Esophagus muscularis mucosa (tissue), 4 donors: ENCODE results near the gene BNC2. TPM values are rescaled to one million over a fixed set of nuclear protein-coding genes. Genes with fewer than 3 reads are reported as not detected.

Experiments
- DNase-seq: peaks from one replicate; pipeline ENCODE4 v3.0.0-alpha.2; 2017; ENCODE audit errors: extremely low spot score
- H3K27ac ChIP-seq, 4 donors: fragments of 200-600 bp; sonication (generic); replicated peaks in 1 of 4; 1 replicate in 3 of 4; 2 replicates in 1 of 4; pipeline ENCODE4 v1.5.1; 2016 to 2019; ENCODE audit warnings: mild to moderate bottlenecking in 1 of 4
- H3K27me3 ChIP-seq, 4 donors: fragments of 200-600 bp; sonication (generic); one replicate each; pipeline versions ENCODE4 v1.5.1 to v1.6.0; 2016 to 2019
- H3K36me3 ChIP-seq, 4 donors: fragments of 200-600 bp; sonication (generic); one replicate each; pipeline ENCODE4 v1.5.1; 2016 to 2019
- H3K4me1 ChIP-seq, 4 donors: fragments of 200-600 bp; sonication (generic); one replicate each; pipeline ENCODE4 v1.5.1; 2016 to 2019
- H3K4me3 ChIP-seq, 4 donors: fragments of 200-600 bp; sonication (generic); 1 replicate in 2 of 4; 2 replicates in 2 of 4; pipeline ENCODE4 v1.5.1; 2016 to 2019; ENCODE audit warnings: mild to moderate bottlenecking in 4 of 4, moderate library complexity in 1 of 4
- H3K9me3 ChIP-seq, 4 donors: fragments of 200-600 bp; sonication (generic); 1 replicate in 3 of 4; 2 replicates in 1 of 4; pipeline ENCODE4 v1.5.1; 2016 to 2019
- CTCF ChIP-seq, 3 experiments: fragments of 200-600 bp in 2 of 3; fragments of 450-650 bp in 1 of 3; sonication (generic) in 2 of 3; IDR thresholded peaks; one replicate each; pipeline ENCODE4 v1.5.1; 2017 to 2019; ENCODE audit warnings: antibody characterized with exemption in 3 of 3, mild to moderate bottlenecking in 2 of 3, moderate library complexity in 1 of 3
- EP300 ChIP-seq: sonication (generic); formaldehyde crosslinking; IDR thresholded peaks from one replicate; pipeline ENCODE4 v1.6.1; 2017; ENCODE audit warnings: antibody characterized with exemption
- POLR2A ChIP-seq: fragments of 450-650 bp; IDR thresholded peaks from one replicate; pipeline ENCODE4 v1.6.1; 2017; ENCODE audit warnings: antibody characterized with exemption, moderate library complexity, mild to moderate bottlenecking, low read depth
- POLR2AphosphoS5 ChIP-seq, 2 donors: sonication (generic); formaldehyde crosslinking; IDR thresholded peaks; one replicate each; pipeline ENCODE4 v1.6.1; 2017; ENCODE audit warnings: antibody characterized with exemption in 2 of 2
- WGBS: methylation state at CpG from one replicate; pipeline ENCODE4 v1.1.5; 2018; 5-methylcytosine and 5-hydroxymethylcytosine counted together
- intact Hi-C: fragments of 100-400 bp; cut with DNase I; formaldehyde crosslinking; loops from one replicate; pipeline ENCODE4 v1.15.1; 2023
- total RNA-seq, 4 donors: library from RNA; depleted of rRNA; stranded (reverse); fragments of >200 nt; gene quantifications; one replicate each; pipeline versions ENCODE4 v1.1.0 to v1.2.1, GENCODE V29; 2016

BNC2 gene
- total RNA-seq, 4 donors from 2014 or later: 95.3 to 138 (median 123) TPM

DNA sequence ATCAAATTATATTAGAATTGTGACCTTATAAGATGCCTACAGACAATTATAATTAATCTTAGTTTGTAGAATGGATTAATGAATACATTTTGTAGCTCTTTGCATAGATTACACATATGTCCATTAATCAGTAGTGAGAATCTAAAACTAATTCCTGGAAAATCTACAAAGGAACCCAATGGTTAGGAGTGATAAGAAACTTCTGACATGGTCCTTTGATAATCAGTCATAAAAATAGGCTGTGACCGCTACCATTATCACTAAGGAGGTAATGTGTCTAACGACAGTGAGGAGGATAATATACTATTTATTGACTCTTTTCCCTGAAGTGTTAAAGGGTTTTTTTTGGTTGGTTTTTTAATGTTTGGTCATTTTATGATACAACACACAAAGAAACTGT lies 46.6 kb downstream of the BNC2 start:
- no peaks in the 10 kb centered on the region for H3K9me3 ChIP-seq
- no peak for TF ChIP-seq POLR2A
- TF ChIP-seq CTCF (IDR thresholded peaks at IDR 0.05): no peak
- no peak for TF ChIP-seq EP300
- no peak for TF ChIP-seq POLR2AphosphoS5 (IDR thresholded peaks at IDR 0.05)
- peaks cover 5 to 63% (median 63%) of the 10 kb centered on the region in 4 donors for H3K4me1 ChIP-seq
- intact Hi-C loops: no loop called here
- H3K27me3 ChIP-seq: no peaks in the 10 kb centered on the region
- no peak overlapping the region for H3K4me3 ChIP-seq
- WGBS: 92% methylated on average over 2 of the region's 2 CpGs
- no peaks in the 10 kb centered on the region for H3K36me3 ChIP-seq
- H3K27ac ChIP-seq: peak overlapping the region in 3 of 4 donors; percentile 59 to 73 (median 61)
- DNase-seq: no peak

GRCh38 chr9:16821344-16821743 lies 49.1 kb downstream of the BNC2 start:
- WGBS: 100% methylated on average over 1 of the region's 1 CpG
- H3K4me3 ChIP-seq: no peak overlapping the region
- TF ChIP-seq POLR2A (no peak), EP300 (no peak), POLR2AphosphoS5 (IDR thresholded peaks at IDR 0.05) (no peak), CTCF (IDR thresholded peaks at IDR 0.05) (no peak)
- intact Hi-C loops: no loop called here
- H3K9me3 ChIP-seq: no peaks in the 10 kb centered on the region
- H3K4me1 ChIP-seq: peaks cover 5 to 66% (median 60%) of the 10 kb centered on the region in 4 donors
- DNase-seq: no peak
- H3K27ac ChIP-seq: no peak overlapping the region
- no peaks in the 10 kb centered on the region for H3K36me3 ChIP-seq
- H3K27me3 ChIP-seq: no peaks in the 10 kb centered on the region

GRCh38 chr9:16817514-16817913 lies 53.0 kb downstream of the BNC2 start:
- 52% methylated on average over 2 of the region's 2 CpGs for WGBS
- H3K27me3 ChIP-seq: no peaks in the 10 kb centered on the region
- no peak for DNase-seq
- no peak for TF ChIP-seq EP300
- no peak for TF ChIP-seq CTCF (IDR thresholded peaks at IDR 0.05)
- TF ChIP-seq POLR2A: no peak
- TF ChIP-seq POLR2AphosphoS5 (IDR thresholded peaks at IDR 0.05): no peak
- peaks cover 0 to 66% (median 47%) of the 10 kb centered on the region in 4 donors for H3K4me1 ChIP-seq
- H3K27ac ChIP-seq: peak overlapping the region in 1 of 4 donors; percentile 22
- no peak overlapping the region for H3K4me3 ChIP-seq
- no peaks in the 10 kb centered on the region for H3K36me3 ChIP-seq
- intact Hi-C loops: no loop called here
- no peaks in the 10 kb centered on the region for H3K9me3 ChIP-seq

DNA sequence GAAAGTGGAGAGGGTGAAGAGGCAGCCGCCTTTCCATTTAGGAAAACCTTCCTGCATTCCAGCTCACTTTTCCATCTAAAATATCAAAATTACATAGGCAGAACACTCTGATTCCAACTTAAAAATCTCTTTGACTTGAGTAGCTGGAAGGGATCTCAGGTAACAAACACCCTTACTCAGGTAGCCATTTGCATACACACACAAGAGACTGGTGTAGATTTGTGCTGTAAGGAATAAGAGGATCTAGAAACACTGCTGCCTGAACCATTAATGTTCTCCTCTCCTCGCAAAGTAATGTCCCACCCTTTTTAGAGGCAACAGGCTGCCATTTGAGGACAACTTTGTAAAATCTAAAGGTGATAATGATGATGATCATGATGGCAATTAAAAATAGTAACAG lies 53.5 kb downstream of the BNC2 start:
- Histone ChIP-seq H3K36me3 (no peaks in the 10 kb centered on the region), H3K4me3 (no peak overlapping the region), H3K27ac (peak overlapping the region in 1 of 4 donors; percentile 22), H3K27me3 (no peaks in the 10 kb centered on the region), H3K9me3 (no peaks in the 10 kb centered on the region), H3K4me1 (peaks cover 0 to 62% (median 45%) of the 10 kb centered on the region in 4 donors)
- no peak for DNase-seq
- intact Hi-C loops: no loop called here
- TF ChIP-seq EP300: no peak
- TF ChIP-seq CTCF (IDR thresholded peaks at IDR 0.05): no peak
- TF ChIP-seq POLR2A: no peak
- TF ChIP-seq POLR2AphosphoS5 (IDR thresholded peaks at IDR 0.05): no peak
- WGBS: 67% methylated on average over 2 of the region's 2 CpGs

DNA sequence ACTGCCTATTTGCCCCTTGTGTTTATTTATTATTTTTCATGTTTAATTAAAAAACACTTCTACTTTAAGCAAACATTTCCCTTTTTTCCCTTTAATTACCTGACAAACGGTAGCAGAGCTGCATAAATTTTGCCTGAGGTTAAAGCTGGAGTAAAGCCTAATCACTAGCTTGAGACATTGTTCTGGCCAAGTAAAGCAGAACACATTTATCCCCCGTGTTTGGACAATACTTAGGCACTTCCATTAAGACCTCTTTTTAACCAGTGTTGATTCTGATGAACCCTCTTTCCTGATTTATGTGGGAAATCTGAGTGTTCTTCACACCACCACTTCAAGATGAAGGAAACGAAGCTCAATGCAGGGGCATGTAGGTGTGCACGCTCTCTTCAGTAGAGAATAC lies 54.5 kb downstream of the BNC2 start:
- no peak for DNase-seq
- intact Hi-C loops: no loop called here
- Histone ChIP-seq H3K27me3 (no peaks in the 10 kb centered on the region), H3K27ac (no peak overlapping the region), H3K4me3 (no peak overlapping the region), H3K9me3 (no peaks in the 10 kb centered on the region), H3K36me3 (no peaks in the 10 kb centered on the region), H3K4me1 (peaks cover 0 to 61% (median 50%) of the 10 kb centered on the region in 4 donors)
- 64% methylated on average over 4 of the region's 4 CpGs for WGBS
- TF ChIP-seq POLR2AphosphoS5 (IDR thresholded peaks at IDR 0.05) (no peak), EP300 (no peak), CTCF (IDR thresholded peaks at IDR 0.05) (no peak), POLR2A (no peak)
